SKM-1 treated with dmso at 0.1 percent for 144 hours (cell line): Measurements from ENCODE around the gene IL19.

ENCODE experiments used
- DNase-seq: peaks from one replicate; lab custom pipeline; 2025; ENCODE audit not compliant: unreplicated experiment; lab: John Stamatoyannopoulos, UW

IL19 gene, protein sequence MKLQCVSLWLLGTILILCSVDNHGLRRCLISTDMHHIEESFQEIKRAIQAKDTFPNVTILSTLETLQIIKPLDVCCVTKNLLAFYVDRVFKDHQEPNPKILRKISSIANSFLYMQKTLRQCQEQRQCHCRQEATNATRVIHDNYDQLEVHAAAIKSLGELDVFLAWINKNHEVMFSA

GRCh38 chr1:206770531-206771337 is at the start of gene IL19:
Gene IL19, plus strand, starts transcription at chr1:206770773. Its CDS starts 65,890 bp downstream, at chr1:206836663.
- peak; percentile 87 for DNase-seq

DNA sequence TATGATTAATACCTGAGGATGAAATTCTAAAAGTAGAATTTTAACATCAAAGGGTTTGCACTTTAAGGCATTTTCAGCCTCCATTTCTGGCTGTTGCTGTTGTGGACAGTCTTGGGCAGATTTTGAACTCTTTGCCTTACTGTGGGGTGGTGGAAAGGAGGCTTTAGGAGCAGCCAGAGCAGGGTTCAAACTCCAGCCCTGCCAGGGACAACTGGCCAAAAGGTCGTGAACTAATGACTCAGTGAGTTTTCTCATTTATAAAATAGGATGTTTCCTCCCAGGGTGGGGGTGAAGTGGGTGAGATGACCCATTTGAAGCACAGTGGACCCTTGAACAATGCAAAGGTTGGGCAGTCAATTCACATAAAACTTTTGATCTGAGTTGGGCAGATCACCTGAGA is 49.1 kb upstream of the IL19 start:
- DNase-seq, result no peak

- DNase-seq, result no peak
These were observed 47.7 kb upstream of the IL19 start for GRCh38 chr1:206722751-206723461.

GRCh38 chr1:206723462-206723804 is 47.1 kb upstream of the IL19 start:
- DNase-seq, result no peak

DNA sequence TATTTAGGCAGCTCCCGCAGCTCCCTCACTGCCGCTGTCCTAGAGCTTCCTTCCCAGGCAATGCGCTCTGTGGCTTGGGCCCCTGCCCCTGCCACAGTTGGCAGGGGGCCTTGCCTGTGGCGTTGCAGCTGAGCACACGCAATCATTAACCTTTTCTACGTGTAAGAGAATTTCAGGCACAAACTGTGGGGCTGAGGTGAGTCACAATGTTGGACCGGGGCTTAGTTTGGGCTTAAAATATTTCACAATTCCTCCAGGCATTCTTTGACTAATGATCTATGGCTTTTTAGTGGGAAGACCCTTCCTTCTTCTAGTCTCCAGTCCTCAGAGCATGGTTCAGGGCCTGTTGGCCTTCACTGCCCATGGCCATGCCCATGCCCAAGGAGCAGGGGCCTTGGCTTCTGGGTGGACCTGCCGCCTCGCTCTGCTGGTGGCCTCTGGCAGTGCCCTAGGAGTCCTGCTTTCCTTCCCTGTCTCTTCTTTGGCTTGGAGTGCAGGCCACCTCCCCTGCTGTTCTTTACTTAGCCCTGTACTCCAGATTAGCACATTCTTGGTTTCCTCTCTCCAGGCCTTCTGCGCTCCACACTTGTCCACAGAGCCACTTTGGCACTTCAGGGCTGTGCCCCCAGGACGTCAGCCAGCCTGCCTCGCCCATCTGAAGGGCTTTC is 46.6 kb upstream of the IL19 start:
- DNase-seq, result no peak

DNA sequence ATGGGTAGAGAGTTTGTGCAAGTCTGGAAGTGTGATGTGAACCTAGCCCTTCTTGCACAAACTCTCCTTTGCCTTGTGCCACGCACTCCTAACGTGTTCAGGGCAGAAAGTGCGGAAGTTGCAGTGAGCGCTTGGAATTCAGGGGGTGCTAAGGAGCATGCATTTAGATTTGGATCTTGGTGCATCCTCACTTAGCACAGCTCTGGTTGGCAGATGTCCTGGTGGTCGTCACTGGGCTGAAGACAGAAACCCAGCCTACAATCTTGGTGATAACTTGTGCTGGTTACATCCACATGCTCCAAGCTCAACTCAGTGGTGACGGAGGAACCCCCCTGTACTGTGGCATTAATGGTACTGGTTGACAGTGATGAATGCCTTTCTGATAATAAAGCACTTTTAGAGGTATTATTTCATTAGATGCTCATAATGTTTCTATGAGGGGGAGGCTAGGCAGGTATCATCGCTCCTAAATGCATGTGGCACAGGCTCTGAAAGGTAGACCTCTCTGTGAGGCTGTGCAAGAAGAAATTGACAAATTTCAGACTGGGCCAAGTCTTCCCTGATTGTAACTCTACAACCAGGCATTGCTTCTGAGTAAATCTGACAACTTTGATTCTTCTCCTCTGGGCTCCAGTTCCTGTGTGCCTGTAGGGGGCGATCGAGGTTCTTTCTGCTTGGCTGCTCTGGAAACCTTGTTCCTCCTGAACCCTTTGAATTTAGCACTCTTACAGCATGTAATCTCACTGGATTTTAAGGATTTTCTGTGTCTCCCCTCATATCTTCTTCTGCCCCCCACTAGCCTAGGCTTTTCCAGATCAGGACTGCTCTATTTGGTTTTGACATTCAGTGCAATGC is 45.2 kb upstream of the IL19 start:
- DNase-seq, result peak; percentile 81

- DNase-seq, result no peak
These were observed 42.4 kb upstream of the IL19 start for GRCh38 chr1:206727981-206728696.

- DNase-seq, result no peak
These were observed 41.9 kb upstream of the IL19 start for GRCh38 chr1:206728697-206728987.

- no peak for DNase-seq
These were observed 41.5 kb upstream of the IL19 start for GRCh38 chr1:206729050-206729449.

DNA sequence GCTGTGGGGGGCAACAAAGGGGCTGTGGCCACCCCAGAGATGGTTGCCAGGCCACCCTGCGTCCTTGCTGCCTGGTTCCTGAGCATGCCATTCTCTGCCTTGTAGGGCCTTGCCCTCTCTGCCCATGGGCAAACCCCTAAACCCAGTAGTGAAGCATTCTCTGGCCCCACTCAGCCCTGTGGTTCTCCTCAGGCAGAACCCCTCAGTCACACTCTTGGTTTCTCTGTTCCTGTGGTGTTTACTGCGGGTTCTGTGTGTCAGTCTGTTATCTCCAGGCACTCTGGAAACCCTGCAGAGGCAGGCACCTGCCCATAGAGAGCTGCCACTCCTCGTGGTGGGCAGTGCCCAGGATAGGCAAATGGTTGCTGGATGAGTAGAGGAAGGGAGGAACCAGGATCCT is 41.1 kb upstream of the IL19 start:
- DNase-seq, result no peak

- DNase-seq, result no peak
These were observed 38.1 kb upstream of the IL19 start for GRCh38 chr1:206732508-206732907.

DNA sequence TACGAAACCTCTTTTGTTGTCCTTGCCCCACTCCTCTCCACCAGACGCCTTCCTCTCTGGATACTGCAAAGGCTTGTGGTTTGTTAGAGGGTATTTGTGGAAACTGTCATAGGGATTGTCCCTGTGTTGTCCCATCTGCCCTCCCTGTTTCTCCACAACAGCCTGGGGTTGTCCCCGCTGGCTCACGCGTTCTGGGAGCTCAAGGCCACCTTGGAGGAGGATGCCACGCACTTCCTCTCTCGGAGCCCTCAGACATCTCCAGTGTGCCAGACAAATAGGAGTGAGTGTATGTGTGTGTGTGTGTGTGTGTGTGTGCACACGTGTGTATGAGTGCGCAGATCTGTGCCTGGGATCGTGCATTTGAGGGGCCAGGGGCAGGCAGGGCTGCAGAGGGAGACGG is 37.6 kb upstream of the IL19 start:
- no peak for DNase-seq

- DNase-seq, result peak; percentile 53
These were observed 36.0 kb upstream of the IL19 start for GRCh38 chr1:206734499-206735142.

- DNase-seq, result no peak
These were observed 35.0 kb upstream of the IL19 start for GRCh38 chr1:206735553-206736031.

DNA sequence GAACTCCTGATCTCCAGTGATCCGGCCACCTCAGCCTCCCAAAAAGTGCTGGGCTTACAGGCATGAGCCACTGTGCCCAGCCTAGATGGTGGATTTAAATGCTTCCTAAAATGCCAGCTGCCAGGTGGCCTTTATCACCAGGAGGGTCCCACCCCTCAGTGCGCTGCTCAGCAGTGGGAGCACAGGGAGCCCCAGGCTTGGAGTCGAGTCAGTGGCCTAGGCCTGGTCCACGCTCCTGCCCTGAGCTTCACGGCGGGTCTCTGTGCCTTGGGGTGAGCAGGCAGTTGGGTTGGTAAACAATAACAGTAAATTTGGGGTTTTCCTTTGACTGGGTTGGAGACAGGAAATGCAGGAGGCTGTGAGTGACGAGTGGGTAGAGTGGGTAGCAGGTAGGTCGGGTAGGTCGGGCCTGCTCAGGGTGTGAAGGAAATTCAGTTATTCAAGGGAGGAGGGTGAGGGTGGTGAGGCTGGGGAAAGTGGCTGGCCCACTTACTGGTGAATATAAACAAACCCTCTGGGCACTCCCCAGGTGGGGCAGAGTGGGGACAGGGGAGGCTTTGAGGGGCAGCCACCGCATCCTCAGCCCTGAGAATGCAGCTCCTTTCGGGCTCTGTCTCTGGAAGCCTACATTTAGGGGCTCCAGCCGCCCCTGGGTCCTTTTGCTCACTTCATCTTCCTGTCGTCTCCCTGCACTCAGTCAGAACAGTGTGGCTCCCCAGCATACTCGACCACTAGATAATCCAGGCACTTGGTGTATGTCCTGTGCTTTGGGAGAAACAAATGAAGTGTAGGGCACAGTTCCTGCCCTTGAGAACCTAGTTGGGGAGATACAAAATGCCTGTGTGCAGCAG is 33.5 kb upstream of the IL19 start:
- DNase-seq, result no peak

GRCh38 chr1:206737729-206738201 is 32.8 kb upstream of the IL19 start:
- no peak for DNase-seq

DNA sequence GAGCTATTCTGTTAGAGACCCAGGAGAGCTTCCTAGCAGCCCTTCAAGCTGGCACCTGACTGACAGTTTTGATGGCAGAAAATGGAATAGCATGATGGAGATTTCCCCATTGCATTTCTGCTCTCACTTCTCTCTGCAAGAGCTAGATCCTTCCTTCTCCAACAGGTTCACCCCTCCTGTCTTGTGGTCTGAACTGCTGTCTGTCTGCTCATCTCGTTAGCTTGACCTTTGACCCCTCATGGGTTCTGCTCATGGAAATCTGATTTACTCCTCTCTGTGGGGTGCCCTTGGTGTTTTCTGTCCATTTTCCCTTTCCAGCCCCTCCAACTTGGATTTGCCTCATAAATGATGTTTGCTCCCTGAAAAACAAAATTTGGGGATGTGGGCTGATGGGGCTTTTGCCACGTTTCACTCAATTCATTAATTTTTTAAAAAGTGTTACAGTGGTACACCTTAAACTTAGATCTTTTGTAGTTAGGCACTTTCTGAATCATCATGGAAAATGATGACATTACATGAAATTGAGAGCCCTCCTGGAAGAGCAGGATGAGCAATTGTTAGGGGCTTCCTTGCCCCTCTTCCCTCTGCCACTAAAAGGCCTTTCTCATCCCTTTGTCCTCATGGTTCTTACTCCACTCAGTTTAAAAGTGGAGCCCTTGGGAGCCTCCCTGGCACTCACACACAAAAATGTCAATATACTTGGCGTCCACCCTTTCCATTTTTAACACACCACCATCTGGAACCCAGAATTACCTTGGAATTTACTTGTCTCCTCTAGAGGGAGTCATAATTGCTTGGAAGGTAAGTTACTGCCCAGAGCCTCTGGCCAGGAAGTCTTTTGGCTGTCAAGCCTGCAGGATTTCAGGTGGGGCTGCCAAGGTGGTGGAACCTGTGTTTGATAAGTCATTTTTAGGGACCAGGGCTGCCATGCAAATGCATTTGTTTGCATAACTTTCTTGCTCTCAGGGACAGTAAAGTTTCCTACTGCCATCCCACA is 31.9 kb upstream of the IL19 start:
- DNase-seq, result peak; percentile 43
